HG03064 (cell line): ENCODE measurements around the gene TMEM165.

ENCODE experiments used
- ATAC-seq: cut with Tn5 transposase; IDR thresholded peaks from one replicate; pipeline ENCODE4 v1.9.1; 2021; ENCODE audit warnings: low read depth; ENCODE audit not compliant: unreplicated experiment

The TMEM165 gene

GRCh38 chr4:55447108-55447708 lies 51.5 kb downstream of the TMEM165 start:
- no peak for ATAC-seq

DNA sequence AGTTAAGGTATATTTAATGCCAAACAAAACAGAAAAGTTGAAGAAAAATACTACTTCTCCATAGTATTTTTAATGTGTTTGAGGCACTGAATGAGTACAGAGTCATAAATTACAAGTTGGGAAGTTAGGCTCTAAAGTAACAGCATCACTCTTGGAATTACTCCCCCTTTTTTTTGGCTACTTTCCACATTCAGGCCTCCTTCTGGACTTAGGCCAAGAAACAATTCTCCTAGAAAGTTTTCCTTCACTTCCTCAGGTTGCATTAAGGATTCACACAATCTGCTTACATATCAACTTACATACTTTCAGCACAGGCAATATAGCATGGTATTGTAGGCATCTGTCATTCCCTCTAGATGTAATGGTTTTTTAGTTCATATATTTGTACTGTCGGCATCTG lies 52.1 kb downstream of the TMEM165 start:
- ATAC-seq: no peak

GRCh38 chr4:55450566-55450965 lies 54.8 kb downstream of the TMEM165 start:
- ATAC-seq: no peak

DNA sequence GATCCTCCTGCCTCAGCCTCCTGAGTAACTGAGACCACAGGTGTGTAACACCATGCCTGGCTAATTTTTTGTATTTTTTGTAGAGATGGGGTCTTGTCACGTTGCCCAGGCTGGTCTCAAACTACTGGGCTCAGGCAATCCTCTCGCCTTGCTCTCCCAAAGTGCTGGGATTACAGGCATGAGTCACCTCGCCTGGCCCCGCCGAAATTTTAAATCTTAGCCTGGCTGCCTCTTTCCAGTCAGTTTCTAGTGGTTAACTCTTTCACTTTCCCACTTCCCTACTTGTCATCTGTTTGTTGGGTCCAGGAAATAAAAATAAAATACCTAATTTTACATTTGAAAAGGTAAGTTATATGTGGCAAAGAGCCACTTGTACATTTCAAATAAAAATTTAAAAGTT lies 62.4 kb downstream of the TMEM165 start:
- ATAC-seq: no peak

- no peak for ATAC-seq
Measured at GRCh38 chr4:55458611-55459010, 62.9 kb downstream of the TMEM165 start.

GRCh38 chr4:55466001-55466400 lies 70.2 kb downstream of the TMEM165 start:
- ATAC-seq: no peak

DNA sequence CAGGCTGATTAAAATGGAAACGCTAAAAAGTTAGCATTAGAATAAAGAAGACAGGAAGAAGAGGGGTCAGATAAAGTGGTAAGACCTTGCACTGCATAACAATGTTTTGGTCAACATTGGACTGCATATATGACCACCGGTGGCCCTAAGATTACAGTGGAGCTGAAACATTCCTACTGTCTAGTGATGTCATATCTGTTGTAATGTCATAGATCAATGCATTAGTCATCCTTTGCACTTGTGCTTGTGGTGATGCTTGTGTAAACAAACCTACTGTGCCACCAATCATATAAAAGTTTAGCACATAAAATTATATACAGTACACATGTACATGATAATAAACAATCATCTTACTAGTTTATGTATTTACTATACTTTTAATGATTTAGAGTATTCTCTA lies 73.0 kb downstream of the TMEM165 start:
- ATAC-seq: no peak

- no peak for ATAC-seq
Measured at GRCh38 chr4:55469979-55470378, 74.2 kb downstream of the TMEM165 start.
